Cerebellar nuclear complex (tissue), 1 donor: ENCODE results near the gene DAGLA.

Experiments
- DNase-seq, 2 experiments: peaks; one replicate each; lab custom pipeline; 2025; lab: John Stamatoyannopoulos, UW

The DAGLA gene

DNA sequence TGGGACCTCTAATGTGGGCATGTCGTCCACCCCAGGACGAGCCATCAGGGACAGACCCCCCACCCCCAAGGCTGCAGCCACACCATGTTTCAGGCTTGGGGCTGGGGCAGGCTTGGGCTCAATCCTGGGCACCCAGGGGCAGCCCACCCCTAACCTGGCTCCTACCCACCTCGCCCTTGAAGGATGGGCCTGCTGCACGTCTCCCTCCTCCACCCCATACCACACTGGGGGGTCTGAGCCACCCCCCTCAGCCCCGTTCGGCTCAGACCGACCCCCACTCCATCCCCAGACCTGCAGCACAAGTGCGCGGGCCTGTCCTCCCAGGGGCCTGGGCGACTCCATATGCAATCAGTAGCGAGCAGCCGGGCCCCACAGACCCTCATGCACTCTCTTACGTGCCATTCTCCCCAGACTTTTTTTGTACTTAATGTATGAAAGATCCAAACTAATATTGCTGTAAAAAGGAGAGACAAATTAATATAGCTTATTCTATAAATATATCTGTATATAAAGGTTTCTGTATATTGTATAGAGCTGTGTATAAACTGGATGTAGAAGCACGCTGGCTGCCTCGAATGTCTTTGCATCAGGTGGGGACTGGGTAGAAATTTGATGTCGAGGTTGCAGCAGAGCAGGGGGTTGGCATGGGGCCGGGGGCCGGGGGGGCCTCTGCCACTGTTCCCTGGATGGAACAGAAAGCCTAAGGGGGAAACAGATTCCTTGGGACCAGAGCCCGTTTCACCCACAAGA, 66.4 kb downstream of the DAGLA start:
- DNase-seq, result no peak

DNA sequence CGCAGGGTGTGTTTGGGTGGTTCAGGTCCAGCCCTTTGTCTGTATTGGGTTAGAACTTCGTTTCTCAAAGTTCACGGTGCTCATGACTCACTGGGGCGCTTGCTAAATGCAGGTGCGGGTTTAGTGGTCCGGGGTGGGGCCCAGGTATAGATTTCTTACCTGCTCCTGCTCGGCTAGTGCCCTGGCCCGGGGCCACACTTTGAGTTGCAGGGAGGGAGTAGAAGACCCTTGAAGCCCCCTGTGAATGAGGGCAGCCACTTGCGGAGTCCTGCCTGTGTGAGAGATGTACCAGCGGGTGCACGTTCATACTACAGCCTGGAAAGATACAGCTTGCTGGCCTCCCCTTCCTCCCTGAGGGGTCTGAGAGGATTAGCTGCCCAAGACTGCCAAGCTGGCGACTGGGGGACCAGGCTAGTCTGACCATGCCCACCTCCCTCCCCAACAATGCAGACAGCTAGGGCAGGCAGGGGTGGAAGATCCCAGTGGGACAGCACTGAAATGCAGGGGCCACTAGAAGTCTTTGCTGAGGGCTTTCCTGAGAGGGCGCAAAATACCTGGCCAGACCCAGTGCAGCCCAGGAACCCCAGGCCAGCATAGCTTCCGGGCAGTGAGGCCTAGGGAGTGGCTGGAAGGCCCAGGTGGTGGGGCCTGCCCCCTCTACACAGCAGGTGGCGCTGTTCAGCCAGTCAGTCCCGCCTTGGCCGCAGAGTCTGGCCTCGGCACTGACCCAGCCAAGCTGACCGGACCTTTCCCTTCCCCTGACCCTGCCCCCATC, 67.2 kb downstream of the DAGLA start:
- no peak for DNase-seq

DNA sequence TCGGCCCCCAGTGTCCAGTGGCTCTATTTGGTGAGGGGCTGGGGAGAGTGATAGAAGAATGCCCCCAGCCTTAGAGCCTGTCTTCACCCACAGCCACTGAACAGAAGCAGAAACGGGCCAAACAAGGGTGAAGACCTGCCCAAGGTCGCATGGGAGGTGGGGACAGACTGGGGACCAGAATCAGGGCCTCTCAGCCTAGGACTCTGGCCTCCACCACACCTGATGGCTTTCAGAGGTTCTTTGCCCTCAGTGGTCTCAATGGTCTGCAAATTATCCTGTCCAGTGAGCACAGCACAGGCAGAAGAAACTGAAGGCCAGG, 67.7 kb downstream of the DAGLA start:
- DNase-seq, result no peak

DNA sequence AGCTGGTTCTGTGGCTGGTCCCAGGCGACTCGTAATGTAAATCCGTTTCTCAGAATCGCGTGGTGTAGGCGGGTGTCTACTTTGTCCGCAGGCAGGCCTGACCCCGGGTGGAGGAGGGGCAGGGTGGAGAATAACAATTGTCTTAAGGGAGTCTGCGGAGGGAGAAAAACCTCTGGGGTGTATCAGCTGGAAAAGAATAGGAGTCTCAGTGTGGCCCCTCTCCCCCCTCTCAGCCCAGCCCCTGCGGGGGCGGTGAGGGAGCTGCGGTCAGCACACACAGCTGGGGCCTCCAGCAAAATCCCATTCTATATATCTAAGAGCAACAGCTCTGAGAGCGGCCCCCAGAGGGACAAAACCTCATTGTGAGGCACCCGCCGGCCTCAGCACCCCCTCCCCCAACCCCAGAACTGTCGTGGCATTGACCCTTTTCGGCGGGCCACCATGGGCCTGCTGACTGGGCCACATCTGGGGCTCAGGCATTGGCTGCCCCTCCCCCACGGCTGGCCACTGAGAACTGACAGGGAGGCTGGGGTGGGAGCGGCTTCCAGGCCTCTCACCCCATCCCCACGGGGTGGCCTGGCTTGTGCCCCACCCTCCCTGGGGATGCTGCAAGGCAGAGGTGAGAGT, 69.5 kb downstream of the DAGLA start:
- no peak for DNase-seq

DNA sequence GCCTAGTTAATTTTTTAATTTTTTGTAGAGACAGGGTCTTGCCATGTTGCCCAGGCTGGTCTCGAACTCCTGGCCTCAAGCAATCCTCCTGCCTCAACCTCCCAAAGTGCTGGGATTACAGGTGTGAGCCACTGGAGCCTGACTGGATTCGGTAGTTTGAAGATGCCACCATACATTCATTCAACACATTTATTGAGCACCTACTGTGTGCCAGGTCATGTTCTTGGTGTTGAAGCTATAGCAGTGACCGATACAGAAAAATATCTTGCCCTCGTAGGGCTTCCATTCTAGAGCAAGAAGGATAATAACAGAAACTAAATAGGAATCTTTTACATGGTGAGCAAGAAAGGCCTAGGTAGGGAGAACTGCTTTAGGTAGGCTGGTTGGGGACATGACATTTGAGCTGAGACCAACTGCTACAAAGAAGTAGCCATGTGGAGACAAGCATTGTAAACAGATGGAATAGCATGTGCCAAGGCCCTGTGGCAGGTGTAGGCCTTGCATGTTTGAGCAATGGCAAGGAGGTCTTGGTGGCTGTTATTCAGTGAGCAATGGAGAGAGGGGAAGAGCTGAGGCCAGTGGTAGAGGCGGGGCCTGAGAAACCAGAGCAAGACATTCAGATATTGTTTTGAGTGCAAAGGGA, 70.6 kb downstream of the DAGLA start:
- DNase-seq, result no peak

DNA sequence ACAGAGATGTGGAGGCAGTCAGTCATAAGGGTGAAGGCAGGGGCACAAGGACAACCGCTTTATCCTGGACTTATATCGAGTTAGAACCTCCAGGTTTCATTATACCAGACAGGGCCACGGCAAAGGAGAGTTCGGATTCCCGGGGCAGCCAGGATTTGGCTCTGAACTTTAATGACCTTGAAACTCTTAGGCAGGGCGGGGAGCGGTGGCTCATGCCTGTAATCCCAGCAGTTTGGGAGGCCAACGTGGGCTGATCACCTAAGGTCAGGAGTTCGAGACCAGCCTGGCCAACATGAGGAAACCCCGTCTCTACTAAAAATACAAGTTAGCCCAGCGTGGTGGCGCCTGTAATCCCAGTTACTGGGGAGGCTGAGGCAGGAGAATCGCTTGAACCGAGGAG, 71.2 kb downstream of the DAGLA start:
- DNase-seq, result no peak

DNA sequence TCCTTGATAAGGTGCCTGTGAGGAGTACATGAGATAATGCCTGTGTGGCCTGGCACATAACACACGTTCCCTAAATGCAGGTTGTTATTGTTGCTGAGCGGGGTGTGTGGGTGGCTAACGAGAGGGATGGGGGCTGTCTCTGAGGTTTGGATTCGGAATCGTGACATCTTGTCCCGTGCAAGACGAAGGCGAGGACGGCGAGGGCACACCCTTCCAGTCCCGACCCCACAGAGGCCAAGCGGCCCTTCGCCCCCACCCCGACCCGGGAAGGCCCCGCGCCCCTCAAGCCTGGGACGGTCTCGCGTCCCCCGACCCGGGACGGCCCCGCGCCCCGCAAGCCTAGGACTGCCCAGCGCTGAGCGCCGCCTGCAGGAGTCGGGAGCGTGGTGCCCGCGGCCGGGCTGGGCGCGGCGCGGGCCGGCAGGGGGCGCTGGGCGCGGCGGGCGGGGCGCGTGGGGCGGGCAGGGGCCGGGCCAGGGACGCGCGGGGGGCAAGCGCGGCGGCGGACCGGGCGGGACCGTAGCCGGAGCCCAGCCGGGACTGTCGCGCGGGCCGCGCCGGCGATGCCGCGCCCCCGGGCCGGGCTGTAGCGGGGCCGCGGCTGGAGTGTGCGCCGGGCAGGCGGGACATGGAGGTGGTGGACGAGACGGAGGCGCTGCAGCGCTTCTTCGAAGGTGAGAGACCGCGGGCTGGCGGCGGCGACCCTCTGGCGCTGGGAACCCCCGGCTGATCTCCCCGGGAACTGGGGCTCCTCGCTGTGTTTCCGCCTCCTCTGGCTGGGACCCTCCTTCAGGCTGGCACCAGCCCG, 72.1 kb downstream of the DAGLA start, which contains the start of gene MYRF:
MYRF (plus strand) TSS at position 520 of the 808 bp plus-strand sequence; CDS start at position 629, 109 bp downstream.
- no peak for DNase-seq

DNA sequence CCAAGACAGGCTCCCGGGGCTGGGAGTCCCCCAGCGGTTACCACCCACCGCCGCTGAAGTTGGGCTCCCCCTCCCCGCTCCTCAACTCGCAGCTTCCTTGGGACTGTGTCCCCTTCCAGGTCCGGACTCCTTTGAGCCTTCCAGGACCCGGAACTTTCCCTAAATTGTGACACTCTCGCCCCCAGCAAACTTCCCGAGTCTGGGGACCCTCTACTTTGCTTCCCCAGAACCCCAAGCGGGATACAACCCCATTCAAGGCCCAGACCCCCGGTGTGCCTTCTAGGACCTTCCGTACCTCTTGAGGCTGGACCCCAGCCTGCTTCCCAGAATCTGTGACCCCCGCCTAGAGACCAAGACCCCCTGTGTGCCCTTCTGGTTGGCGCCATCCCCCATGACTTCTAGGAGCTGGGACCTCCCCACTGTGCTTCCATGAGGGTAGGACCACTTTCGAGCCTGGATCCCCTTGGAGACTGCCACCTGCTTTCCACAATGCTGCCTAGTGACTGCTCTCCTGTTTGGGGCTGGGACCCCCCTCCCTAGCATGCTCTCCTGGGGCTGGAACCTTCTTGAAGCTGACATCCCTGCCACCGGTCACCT, 72.8 kb downstream of the DAGLA start:
- DNase-seq, result no peak

DNA sequence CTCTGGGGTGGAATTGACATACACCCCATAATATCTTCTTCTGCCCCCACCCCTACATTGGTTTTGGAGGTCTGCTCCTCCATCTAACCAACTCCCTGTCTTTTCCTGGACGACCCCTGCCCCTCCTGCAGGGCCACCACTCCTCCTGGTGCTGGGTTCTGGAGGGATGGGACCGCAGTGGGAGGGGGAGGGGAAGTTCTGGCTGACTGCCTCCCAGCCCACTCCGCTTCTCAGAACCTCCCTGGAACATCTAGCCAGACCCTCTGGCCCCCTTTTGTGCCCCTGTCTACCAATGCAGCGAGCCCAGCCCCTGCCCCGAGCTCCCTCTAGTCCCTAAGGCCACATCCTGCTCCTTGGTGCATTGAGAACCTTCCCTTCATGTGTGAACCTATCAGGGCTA, 73.5 kb downstream of the DAGLA start:
- DNase-seq, result no peak

DNA sequence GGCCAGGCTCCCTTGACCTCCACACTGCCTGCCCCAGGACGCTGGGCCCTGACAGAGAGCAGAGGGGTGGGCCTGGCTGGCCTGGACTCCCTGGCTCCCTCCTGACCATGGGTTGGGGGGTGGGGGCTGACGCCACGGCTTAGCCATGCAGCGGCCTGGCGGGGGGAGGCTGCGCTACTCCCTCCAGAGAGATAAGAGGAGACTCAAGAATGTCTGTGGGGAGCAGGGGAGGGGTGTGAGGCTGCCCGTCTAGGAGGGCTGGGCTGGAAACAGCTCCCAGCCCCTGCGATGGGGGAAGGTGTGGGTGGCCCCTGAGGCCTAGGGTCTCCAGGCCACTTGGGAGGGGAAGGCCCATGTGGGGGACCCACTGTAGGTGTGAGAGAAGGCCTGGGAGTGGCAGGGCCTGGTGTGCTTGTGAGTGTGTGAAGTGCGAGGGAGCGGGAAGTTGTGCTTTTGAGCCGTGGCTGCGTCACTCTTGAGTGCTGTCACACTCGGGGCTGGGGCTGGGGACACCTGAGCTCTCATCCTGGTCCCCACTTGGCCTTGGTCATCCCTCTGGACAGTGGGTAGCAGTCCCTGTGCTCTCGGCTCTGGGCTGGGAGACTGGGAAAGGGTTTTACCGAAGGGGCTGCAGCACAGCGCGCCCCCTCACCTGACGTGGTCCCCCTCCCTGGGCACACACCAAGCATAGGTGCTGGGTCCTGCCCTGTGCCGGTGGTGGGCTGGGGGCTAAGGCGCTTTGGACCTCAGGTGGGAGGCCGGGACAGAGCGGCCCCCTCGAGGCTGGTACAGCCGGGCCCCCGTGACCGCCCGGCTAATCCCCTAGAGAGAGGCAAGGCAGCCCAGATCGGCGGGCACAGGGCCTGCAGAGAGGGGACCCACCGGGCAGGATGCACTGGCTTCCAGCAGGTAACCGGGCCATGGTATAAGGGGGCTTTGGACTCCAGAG, 74.6 kb downstream of the DAGLA start:
- DNase-seq, result no peak

DNA sequence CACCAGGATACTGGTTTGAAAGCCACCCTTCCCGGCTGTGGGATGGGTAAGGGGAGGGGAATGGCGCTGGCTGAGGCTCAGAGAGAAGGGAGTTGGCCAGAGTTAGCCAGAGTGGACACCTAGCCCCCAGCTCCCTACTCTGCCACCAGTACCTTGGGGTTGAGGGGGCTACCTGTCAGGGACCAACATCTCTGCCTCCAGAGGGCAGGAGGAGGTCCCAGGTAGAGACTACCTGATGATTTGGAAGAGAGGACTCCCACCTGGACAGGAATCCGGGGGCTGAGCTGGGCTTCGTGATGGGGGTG, 75.9 kb downstream of the DAGLA start:
- no peak for DNase-seq

DNA sequence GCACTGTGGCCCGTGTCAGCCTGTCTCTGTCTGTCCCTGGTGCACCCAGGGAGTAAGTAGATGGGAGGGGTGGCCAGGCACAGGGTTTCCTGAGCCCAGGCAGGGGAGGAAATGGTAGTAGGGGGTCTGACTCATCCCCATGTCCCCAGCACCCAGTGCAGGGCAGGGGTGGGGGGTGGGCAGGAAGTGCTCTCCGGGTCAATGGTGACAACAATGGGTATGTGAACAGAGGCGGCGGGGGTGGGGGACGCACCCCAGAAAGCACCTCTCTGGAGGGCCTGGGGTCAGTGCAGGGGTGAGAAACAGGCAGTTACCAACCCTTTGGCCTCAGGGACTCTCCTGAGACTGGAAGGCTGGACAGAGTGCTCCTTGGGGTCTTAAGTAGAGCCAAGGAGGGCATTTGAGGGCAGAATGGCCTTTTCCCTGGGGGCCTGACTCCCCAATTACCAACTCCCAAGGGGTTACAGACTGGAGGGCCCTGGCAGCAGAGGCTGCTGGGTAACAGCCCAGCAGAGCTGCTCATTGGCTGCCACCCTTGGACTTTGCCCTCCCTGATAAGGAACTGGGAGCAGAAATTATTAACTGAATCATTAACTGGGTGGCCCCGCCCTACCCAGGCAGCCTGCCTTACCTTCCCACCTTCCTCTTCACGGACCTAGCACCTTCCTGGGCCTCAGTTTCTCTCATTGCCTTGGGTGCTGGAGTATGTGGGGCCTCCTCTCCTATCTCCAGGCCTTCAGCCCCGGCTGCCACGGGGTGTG, 76.4 kb downstream of the DAGLA start:
- DNase-seq, result no peak

DNA sequence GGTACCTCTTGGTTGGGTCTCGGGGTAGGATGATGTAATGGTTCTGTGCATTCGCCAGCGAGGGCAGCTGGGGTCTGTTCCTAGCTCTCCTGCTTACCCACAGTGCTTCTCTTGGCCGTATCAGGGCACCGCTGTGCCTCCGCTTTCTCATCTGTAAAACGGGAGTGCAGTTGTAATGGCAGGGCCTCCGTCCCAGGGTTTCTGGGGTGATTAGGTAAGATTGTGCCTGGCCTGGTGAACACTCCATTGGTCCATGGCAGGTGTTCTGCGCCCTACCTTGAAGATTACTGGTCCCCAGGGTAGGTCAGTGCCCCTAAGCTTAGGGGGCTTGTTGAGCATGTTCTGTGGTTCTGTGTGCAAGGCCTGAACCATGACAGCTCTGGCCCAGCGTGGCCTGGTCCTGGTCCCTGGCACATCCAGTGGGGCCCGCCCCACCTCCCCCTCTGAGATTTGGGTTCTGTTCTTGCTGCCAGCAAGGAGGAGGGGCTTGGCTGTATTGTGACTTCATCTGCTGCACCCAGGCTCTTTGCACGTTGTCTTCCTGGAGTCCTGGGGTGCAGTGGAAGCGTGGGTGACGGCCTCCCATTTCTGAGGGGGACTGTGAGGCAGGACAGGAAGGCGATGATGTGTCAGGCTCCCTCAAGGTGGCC, 77.1 kb downstream of the DAGLA start:
- no peak for DNase-seq

DNA sequence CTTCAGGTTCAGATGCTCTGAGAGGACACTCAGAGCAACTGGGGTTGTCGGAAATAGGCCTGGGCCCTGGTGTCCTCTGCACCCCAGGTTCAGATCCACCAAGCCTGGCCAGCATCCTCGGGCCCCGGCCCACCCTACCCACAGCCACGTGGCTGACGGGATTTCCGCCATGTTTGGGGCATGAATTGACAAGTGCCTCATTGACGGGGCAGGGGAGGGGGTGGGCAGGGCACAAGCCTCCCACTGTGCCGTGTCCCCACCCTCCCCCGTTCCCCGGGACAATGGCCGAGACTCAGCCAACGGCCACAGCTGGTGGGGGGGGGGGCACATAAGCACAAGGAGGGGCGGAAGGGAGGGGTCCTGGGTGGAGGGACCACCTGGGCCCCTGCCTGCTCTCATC, 80.8 kb downstream of the DAGLA start:
- no peak for DNase-seq

DNA sequence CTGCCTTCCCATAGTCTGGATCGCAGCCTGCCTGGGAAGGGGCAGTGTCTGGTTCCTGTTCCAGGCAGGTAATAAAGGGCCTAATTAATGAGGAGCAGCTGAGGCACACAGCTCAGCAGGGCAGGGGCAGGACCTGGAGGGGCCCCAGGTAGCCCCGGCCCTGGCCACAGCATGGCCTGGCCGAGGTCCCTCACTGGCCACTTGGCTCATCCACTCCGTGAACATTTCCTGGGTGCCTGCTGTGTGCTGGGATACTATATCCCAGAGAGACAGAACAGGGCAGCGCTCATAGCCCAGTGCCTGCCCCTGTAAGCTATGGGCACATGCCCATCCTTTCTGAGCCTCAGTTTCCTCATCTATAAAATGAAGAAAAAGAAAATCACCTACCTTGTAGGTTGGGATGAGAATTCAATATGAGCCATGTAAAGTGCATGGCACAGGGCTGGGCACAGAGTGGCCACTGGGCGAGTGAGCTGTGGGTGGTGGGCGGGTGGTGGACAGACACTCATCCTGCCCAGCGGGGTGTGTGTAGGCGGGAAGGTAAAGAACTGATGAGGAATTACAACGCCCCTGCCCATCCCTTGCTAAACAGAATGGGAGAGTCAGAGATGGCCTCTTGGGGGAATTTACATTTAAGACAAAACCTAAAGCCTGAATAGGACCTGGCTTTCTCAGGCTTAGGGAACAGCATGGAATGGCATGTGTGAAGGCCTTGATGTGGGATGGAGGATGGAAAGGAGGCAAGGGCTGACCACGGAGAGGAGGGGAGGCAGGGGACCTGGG, 81.4 kb downstream of the DAGLA start:
- DNase-seq, result no peak

DNA sequence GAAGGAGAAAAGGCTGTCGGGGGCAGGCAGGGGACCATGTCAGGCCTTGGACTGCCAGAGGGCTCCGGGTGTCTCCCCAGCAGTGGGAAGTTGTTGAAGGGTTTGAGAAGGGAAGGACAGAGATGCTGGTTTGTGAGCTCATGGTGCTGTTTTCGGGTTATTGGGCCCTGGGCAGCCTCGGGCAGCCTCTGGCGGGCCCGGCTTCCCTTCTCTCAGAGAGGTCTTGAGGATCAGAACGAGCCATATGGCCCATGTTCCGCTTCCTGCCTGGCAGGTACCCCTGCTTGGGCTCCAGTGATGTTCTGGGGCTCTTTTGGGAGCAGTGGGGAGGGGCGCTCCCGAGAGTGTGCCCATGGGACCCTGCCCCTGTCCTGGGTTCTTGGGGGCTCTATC, 82.0 kb downstream of the DAGLA start:
- DNase-seq, result no peak

DNA sequence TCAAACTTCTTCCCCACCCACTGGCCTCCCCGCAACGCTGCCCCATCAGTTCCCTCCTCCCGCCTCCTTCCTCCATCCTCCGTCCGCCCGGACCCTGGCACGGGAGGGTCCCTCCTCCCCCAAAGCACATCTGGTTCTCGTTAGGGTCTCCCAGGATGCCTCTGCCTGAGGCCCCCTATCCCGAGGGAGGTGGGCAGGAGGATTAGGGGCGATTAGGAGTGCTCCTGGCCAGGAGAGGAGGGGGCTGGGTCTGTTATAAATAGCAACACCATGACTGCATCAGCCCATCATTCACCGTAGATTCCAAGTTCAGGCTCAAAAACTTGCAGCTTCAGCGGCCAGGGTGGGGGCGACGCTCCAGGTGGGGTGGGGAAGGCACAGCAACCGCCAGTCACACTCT, 82.6 kb downstream of the DAGLA start:
- DNase-seq, result no peak

DNA sequence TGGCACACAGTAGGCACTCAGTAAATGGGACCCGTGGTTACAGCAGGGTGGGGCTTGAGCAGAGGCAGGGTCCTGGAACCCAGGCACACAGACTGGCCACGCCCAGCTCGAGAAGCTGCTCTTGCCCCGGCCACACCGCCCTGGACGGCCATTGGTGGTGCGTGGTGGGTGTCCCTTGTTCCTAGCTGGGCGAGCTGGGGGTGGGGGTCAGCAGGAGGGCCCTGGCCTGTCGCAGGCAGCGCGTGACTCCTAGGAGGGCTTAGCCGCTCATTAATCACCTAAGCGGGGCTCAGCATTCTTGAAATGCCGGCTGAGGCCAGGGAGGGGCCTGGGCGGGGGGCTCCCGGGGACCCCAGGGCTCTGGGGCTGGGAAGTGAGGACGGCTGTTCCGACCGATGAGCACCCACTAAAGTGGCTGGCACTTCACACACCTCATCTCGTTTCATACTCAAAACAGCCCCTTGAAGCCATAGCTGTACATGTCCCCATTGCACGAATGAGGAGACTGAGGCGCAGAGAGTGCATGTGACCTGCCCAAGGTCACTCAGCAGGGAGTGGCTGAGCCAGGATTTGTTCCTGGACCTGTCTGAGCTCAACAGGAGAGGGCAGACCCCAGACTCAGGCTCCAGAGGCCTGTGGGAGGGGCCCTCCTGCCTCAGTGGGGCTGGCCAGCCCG, 83.9 kb downstream of the DAGLA start:
- DNase-seq, result no peak
